OCI-LY1 (cell line): Measurements from ENCODE around the gene COBL.

Source experiments
- H2AFZ ChIP-seq: fragments of 200-600 bp; sonication (generic), shearing (Covaris generic); 2 replicates; pipeline ENCODE4 v1.6.0; 2014; ENCODE audit warnings: antibody characterized with exemption, mild to moderate bottlenecking, low read length
- H3F3A ChIP-seq: fragments of 200-600 bp; sonication (generic), shearing (Covaris generic); 2 replicates; pipeline ENCODE4 v1.6.0; 2014; ENCODE audit warnings: mild to moderate bottlenecking, antibody characterized with exemption, low read length, moderate library complexity; ENCODE audit not compliant: insufficient read depth
- H3K27ac ChIP-seq: fragments of 200-600 bp; sonication (generic); 2 replicates; pipeline ENCODE4 v1.5.1; 2014; ENCODE audit warnings: low read length, mixed run types, mild to moderate bottlenecking, low read depth; ENCODE audit not compliant: poor library complexity, severe bottlenecking
- H3K27me3 ChIP-seq: fragments of 200-600 bp; sonication (generic); 2 replicates; pipeline ENCODE4 v1.6.0; 2014; ENCODE audit warnings: antibody characterized with exemption, mild to moderate bottlenecking, low read length, moderate library complexity; ENCODE audit not compliant: insufficient read depth
- H3K36me3 ChIP-seq: fragments of 200-600 bp; sonication (generic); 2 replicates; pipeline ENCODE4 v1.6.1; 2014; ENCODE audit warnings: mild to moderate bottlenecking, antibody characterized with exemption, low read length, moderate library complexity, mixed read lengths; ENCODE audit not compliant: insufficient read depth
- H3K4me1 ChIP-seq: fragments of 200-600 bp; sonication (generic); 2 replicates; pipeline ENCODE4 v1.5.1; 2014; ENCODE audit warnings: mild to moderate bottlenecking, low read length, moderate library complexity; ENCODE audit not compliant: insufficient read depth, severe bottlenecking
- H3K4me2 ChIP-seq: fragments of 200-600 bp; sonication (generic), shearing (Covaris generic); 2 replicates; pipeline ENCODE4 v1.6.1; 2014; ENCODE audit warnings: low read length
- H3K4me3 ChIP-seq: fragments of 200-600 bp; sonication (generic); 2 replicates; pipeline ENCODE4 v1.5.1; 2014; ENCODE audit warnings: low read length, low read depth, mild to moderate bottlenecking, mixed read lengths; ENCODE audit not compliant: poor library complexity, severe bottlenecking
- H3K79me2 ChIP-seq: fragments of 200-600 bp; shearing (Covaris generic); 2 replicates; pipeline ENCODE4 v1.6.1; 2016; ENCODE audit warnings: mixed run types, low read length, mixed read lengths; ENCODE audit not compliant: insufficient read depth
- H3K9ac ChIP-seq: fragments of 200-600 bp; sonication (generic), shearing (Covaris generic); 2 replicates; pipeline ENCODE4 v1.6.1; 2014; ENCODE audit warnings: mild to moderate bottlenecking, low read length, mixed read lengths
- H3K9me2 ChIP-seq: fragments of 200-600 bp; sonication (generic), shearing (Covaris generic); 2 replicates; pipeline ENCODE4 v1.6.1; 2014; ENCODE audit warnings: low read depth, mild to moderate bottlenecking, low read length, mixed read lengths
- H3K9me3 ChIP-seq: fragments of 200-600 bp; shearing (Covaris generic); 2 replicates; pipeline ENCODE4 v1.6.1; 2014; ENCODE audit warnings: low read length, mixed read lengths
- H4K20me1 ChIP-seq: fragments of 200-600 bp; sonication (generic), shearing (Covaris generic); 2 replicates; pipeline ENCODE4 v1.6.0; 2016; ENCODE audit warnings: mild to moderate bottlenecking, low read length; ENCODE audit not compliant: insufficient read depth
- CTCF ChIP-seq: fragments of 200-600 bp; sonication (generic), shearing (Covaris generic); IDR thresholded peaks from 2 replicates; pipeline ENCODE4 v1.5.1; 2017; ENCODE audit warnings: mild to moderate bottlenecking, antibody characterized with exemption, low read length, moderate library complexity, mixed read lengths
- EZH2 ChIP-seq: fragments of 200-600 bp; sonication (generic), shearing (Covaris generic); IDR thresholded peaks from 2 replicates; pipeline ENCODE4 v1.8.0; 2017; ENCODE audit warnings: borderline replicate concordance, mixed run types, mild to moderate bottlenecking, antibody characterized with exemption, low read length, moderate library complexity, mixed read lengths

Gene COBL

GRCh38 chr7:50981743-50982142, 334.9 kb downstream of the COBL start:
- Histone ChIP-seq H3K4me3 (no peak overlapping the region), H3K4me2 (no peak overlapping the region), H3K27ac (no peak overlapping the region), H3K9me3 (no peaks in the 10 kb centered on the region), H3K9me2 (no peaks in the 10 kb centered on the region), H3F3A (no peaks in the 10 kb centered on the region), H2AFZ (no peak overlapping the region), H3K36me3 (no peaks in the 10 kb centered on the region), H3K9ac (no peak overlapping the region), H4K20me1 (no peaks in the 10 kb centered on the region), H3K4me1 (no peaks in the 10 kb centered on the region), H3K27me3 (no peaks in the 10 kb centered on the region; the same call in 1 of the 2 replicates), H3K79me2 (no peaks in the 10 kb centered on the region)
- TF ChIP-seq EZH2 = no peak
- no peak for TF ChIP-seq CTCF

- Histone ChIP-seq H3K4me2 (no peak overlapping the region), H3F3A (no peaks in the 10 kb centered on the region), H2AFZ (no peak overlapping the region), H3K27ac (no peak overlapping the region), H3K79me2 (no peaks in the 10 kb centered on the region), H3K4me3 (no peak overlapping the region), H4K20me1 (no peaks in the 10 kb centered on the region), H3K27me3 (no peaks in the 10 kb centered on the region; the same call in 1 of the 2 replicates), H3K36me3 (no peaks in the 10 kb centered on the region), H3K9me3 (no peaks in the 10 kb centered on the region), H3K4me1 (no peaks in the 10 kb centered on the region), H3K9ac (no peak overlapping the region), H3K9me2 (no peaks in the 10 kb centered on the region)
- TF ChIP-seq CTCF (no peak), EZH2 (no peak)
Measured at GRCh38 chr7:50980411-50980810, 336.2 kb downstream of the COBL start.

- H3K36me3 ChIP-seq = no peaks in the 10 kb centered on the region
- no peaks in the 10 kb centered on the region for H3K4me1 ChIP-seq
- H3K27ac ChIP-seq = no peak overlapping the region
- H3K9ac ChIP-seq = no peak overlapping the region
- no peaks in the 10 kb centered on the region for H3K9me3 ChIP-seq
- no peaks in the 10 kb centered on the region; the same call in 1 of the 2 replicates for H3K27me3 ChIP-seq
- no peaks in the 10 kb centered on the region for H3F3A ChIP-seq
- H2AFZ ChIP-seq = no peak overlapping the region
- H4K20me1 ChIP-seq = no peaks in the 10 kb centered on the region
- H3K4me3 ChIP-seq = no peak overlapping the region
- no peak for TF ChIP-seq CTCF
- no peak for TF ChIP-seq EZH2
- H3K4me2 ChIP-seq = no peak overlapping the region
- H3K79me2 ChIP-seq = no peaks in the 10 kb centered on the region
- H3K9me2 ChIP-seq = no peaks in the 10 kb centered on the region
Measured at GRCh38 chr7:50978633-50979215, 337.9 kb downstream of the COBL start.
